SU-DHL-6 (cell line): Measurements from ENCODE around the gene HAPSTR1.

Experiments used
- CTCF ChIP-seq: fragments of 200-600 bp; sonication (generic); IDR thresholded peaks from one replicate; pipeline ENCODE4 v1.5.1; 2017; ENCODE audit warnings: antibody characterized with exemption, mild to moderate bottlenecking, low read length, moderate library complexity; ENCODE audit not compliant: insufficient read depth, poor library complexity, severe bottlenecking
- EZH2phosphoT487 ChIP-seq: fragments of 200-600 bp; sonication (generic), shearing (Covaris generic); conservative IDR thresholded peaks from 2 replicates; pipeline ENCODE4 v1.6.1; 2018; ENCODE audit warnings: mild to moderate bottlenecking, antibody characterized with exemption, low read length, moderate library complexity, mixed read lengths

- TF ChIP-seq CTCF (no peak), EZH2phosphoT487 (no peak)
Observed at GRCh38 chr16:9090960-9091866, at the start of gene HAPSTR1.
